Smooth muscle cell (in vitro differentiated cells): ENCODE measurements around the gene RASGRP2. TPM values are rescaled to one million over a fixed set of nuclear protein-coding genes. Genes with fewer than 3 reads are reported as not detected.

ENCODE experiments used
- DNase-seq: peaks from one replicate; lab custom pipeline; 2025; ENCODE audit not compliant: unreplicated experiment; lab: John Stamatoyannopoulos, UW
- H2AFZ ChIP-seq: fragments of 200-600 bp; sonication (generic); 2 replicates; pipeline ENCODE4 v1.6.0; 2016; ENCODE audit warnings: antibody characterized with exemption, low read depth, mild to moderate bottlenecking
- H3F3A ChIP-seq: fragments of 200-600 bp; sonication (generic); 2 replicates; pipeline ENCODE4 v1.6.0; 2017; ENCODE audit warnings: antibody characterized with exemption, low read depth
- H3K27ac ChIP-seq: fragments of 200-600 bp; sonication (generic); 2 replicates; pipeline ENCODE4 v1.5.1; 2016; ENCODE audit warnings: low read depth, mild to moderate bottlenecking
- H3K27me3 ChIP-seq: fragments of 200-600 bp; sonication (generic); 2 replicates; pipeline ENCODE4 v1.6.1; 2016; ENCODE audit warnings: low read depth, mild to moderate bottlenecking
- H3K36me3 ChIP-seq: fragments of 200-600 bp; sonication (generic); 2 replicates; pipeline ENCODE4 v1.5.1; 2016; ENCODE audit warnings: low read depth
- H3K4me1 ChIP-seq: fragments of 200-600 bp; sonication (generic); 2 replicates; pipeline ENCODE4 v1.5.1; 2016; ENCODE audit warnings: low read depth
- H3K4me2 ChIP-seq: fragments of 200-600 bp; sonication (generic); 2 replicates; pipeline ENCODE4 v1.6.0; 2016; ENCODE audit warnings: mild to moderate bottlenecking
- H3K4me3 ChIP-seq: fragments of 200-600 bp; sonication (generic); 2 replicates; pipeline ENCODE4 v1.5.1; 2016; ENCODE audit warnings: mild to moderate bottlenecking
- H3K79me2 ChIP-seq: fragments of 200-600 bp; sonication (generic); 2 replicates; pipeline ENCODE4 v1.6.0; 2016; ENCODE audit warnings: low read depth, mild to moderate bottlenecking
- H3K9ac ChIP-seq: fragments of 200-600 bp; sonication (generic); 2 replicates; pipeline ENCODE4 v1.6.0; 2016; ENCODE audit warnings: low read depth
- H3K9me3 ChIP-seq: fragments of 200-600 bp; sonication (generic); replicated peaks from 2 replicates; pipeline ENCODE4 v1.5.1; 2016; ENCODE audit warnings: low read depth
- H4K20me1 ChIP-seq: fragments of 200-600 bp; sonication (generic); 2 replicates; pipeline ENCODE4 v1.6.0; 2016; ENCODE audit warnings: low read depth
- WGBS: methylation state at CpG from one replicate; pipeline ENCODE4 v1.1.7; 2016; ENCODE audit warnings: low lambda C conversion rate; 5-methylcytosine and 5-hydroxymethylcytosine counted together
- polyA plus RNA-seq: library from polyadenylated mRNA; unstranded; fragments of >200 nt; fragmentation: Nextera tagmentation; extraction: Ambion mirVana; gene quantifications from 2 replicates; pipeline ENCODE4 v1.2.1, GENCODE V29; 2016
- total RNA-seq: library from RNA; depleted of rRNA; stranded (reverse); fragments of >200 nt; gene quantifications from 2 replicates; pipeline ENCODE4 v1.2.3, GENCODE V29; 2014
- TF ChIP-seq, protein P1 (sequence below): fragments of 200-600 bp; sonication (generic); IDR thresholded peaks from 2 replicates; pipeline ENCODE4 v1.5.1; 2017; ENCODE audit warnings: borderline replicate concordance, mild to moderate bottlenecking, antibody characterized with exemption; ENCODE audit not compliant: insufficient read depth, poor library complexity, severe bottlenecking

RASGRP2 gene
- total and polyA plus RNA-seq, 2 experiments from 2014 or later, result 0.78 to 2.9 TPM

DNA sequence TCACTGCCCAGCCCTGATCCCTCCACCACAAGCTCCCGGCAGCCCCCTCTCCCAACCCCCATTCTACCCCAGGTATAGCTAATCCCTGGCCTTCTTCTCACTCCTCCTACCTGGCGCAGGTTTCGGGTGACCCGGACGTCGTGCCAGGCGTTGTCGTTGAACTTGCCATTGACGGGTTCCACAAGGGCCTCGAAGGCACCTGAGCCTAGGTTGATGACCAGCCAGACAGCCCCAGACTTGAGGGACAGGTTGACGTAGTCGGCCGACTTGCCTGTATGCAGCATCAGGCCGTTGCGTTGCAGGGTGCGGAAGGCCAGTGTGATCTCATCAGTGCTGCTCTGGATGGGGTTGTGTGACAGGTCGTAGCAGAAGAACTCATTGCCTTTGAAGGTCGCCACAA is 58.4 kb downstream of the RASGRP2 start:
- H3K9ac ChIP-seq, result no peak overlapping the region

GRCh38 chr11:64684357-64684756 is 59.6 kb downstream of the RASGRP2 start:
- no peaks in the 10 kb centered on the region for H3K9me3 ChIP-seq
- no peaks in the 10 kb centered on the region for H3K79me2 ChIP-seq
- no peak overlapping the region for H3K27ac ChIP-seq
- H3K36me3 ChIP-seq, result no peaks in the 10 kb centered on the region
- H3F3A ChIP-seq, result no peaks in the 10 kb centered on the region
- H3K27me3 ChIP-seq, result peaks cover 5% of the 10 kb centered on the region
- no peak overlapping the region for H3K4me2 ChIP-seq
- H3K4me1 ChIP-seq, result no peaks in the 10 kb centered on the region
- WGBS, result 72% methylated on average over 8 of the region's 8 CpGs
- TF ChIP-seq, protein P1, sequence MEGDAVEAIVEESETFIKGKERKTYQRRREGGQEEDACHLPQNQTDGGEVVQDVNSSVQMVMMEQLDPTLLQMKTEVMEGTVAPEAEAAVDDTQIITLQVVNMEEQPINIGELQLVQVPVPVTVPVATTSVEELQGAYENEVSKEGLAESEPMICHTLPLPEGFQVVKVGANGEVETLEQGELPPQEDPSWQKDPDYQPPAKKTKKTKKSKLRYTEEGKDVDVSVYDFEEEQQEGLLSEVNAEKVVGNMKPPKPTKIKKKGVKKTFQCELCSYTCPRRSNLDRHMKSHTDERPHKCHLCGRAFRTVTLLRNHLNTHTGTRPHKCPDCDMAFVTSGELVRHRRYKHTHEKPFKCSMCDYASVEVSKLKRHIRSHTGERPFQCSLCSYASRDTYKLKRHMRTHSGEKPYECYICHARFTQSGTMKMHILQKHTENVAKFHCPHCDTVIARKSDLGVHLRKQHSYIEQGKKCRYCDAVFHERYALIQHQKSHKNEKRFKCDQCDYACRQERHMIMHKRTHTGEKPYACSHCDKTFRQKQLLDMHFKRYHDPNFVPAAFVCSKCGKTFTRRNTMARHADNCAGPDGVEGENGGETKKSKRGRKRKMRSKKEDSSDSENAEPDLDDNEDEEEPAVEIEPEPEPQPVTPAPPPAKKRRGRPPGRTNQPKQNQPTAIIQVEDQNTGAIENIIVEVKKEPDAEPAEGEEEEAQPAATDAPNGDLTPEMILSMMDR, result no peak
- no peak overlapping the region for H3K9ac ChIP-seq
- no peak overlapping the region for H3K4me3 ChIP-seq
- H2AFZ ChIP-seq, result no peak overlapping the region
- H4K20me1 ChIP-seq, result no peaks in the 10 kb centered on the region
- DNase-seq, result no peak

More for the DNA sequence above, 58.4 kb downstream of the RASGRP2 start:
- DNase-seq, result no peak
- H3K4me3 ChIP-seq, result no peak overlapping the region
- no peaks in the 10 kb centered on the region for H3K36me3 ChIP-seq
- no peak overlapping the region for H3K27ac ChIP-seq
- TF ChIP-seq, protein P1, result no peak
- no peaks in the 10 kb centered on the region for H4K20me1 ChIP-seq
- H3F3A ChIP-seq, result no peaks in the 10 kb centered on the region
- no peaks in the 10 kb centered on the region for H3K79me2 ChIP-seq
- H3K4me2 ChIP-seq, result no peak overlapping the region
- H3K9me3 ChIP-seq, result no peaks in the 10 kb centered on the region
- peaks cover 5% of the 10 kb centered on the region for H3K27me3 ChIP-seq
- no peaks in the 10 kb centered on the region for H3K4me1 ChIP-seq
- no peak overlapping the region for H2AFZ ChIP-seq
- WGBS, result 92% methylated on average over 18 of the region's 18 CpGs

DNA sequence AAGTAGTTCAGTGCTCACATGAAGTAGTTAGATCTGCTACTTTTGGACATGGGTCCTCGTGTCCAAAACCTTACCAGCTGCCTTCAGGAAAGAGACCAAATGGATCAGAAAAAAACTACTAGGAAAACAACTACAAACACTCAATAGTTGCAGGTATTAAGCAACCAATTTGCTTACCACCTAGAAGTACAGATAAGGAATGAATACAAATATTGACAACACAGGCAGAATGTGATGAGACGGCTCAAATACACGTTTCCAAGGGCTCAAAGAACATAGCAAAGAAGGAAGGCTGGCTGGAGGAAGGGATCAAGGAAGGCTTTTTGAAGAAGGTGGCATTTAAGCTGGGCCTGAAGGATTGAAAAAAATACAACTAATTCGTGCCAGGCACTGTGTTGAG is 62.8 kb downstream of the RASGRP2 start:
- H3K4me3 ChIP-seq, result no peak overlapping the region
- no peak overlapping the region for H3K4me2 ChIP-seq
- peaks cover 5% of the 10 kb centered on the region for H3K27me3 ChIP-seq
- H3K27ac ChIP-seq, result no peak overlapping the region
- H2AFZ ChIP-seq, result no peak overlapping the region
- no peak overlapping the region for H3K9ac ChIP-seq
- H3K9me3 ChIP-seq, result no peaks in the 10 kb centered on the region
- H3K79me2 ChIP-seq, result no peaks in the 10 kb centered on the region
- H3F3A ChIP-seq, result peaks cover 1% of the 10 kb centered on the region
- H3K36me3 ChIP-seq, result no peaks in the 10 kb centered on the region
- WGBS, result 75% methylated on average over 4 of the region's 4 CpGs
- no peak for DNase-seq
- no peaks in the 10 kb centered on the region for H4K20me1 ChIP-seq
- TF ChIP-seq, protein P1, result no peak
- H3K4me1 ChIP-seq, result peaks cover 4% of the 10 kb centered on the region

- H3K9ac ChIP-seq, result no peak overlapping the region
- no peak overlapping the region for H3K4me3 ChIP-seq
- H3K9me3 ChIP-seq, result no peaks in the 10 kb centered on the region
- peaks cover 9% of the 10 kb centered on the region for H3K4me1 ChIP-seq
- H3F3A ChIP-seq, result peaks cover 6% of the 10 kb centered on the region
- TF ChIP-seq, protein P1, result no peak
- H3K27ac ChIP-seq, result no peak overlapping the region
- H3K79me2 ChIP-seq, result no peaks in the 10 kb centered on the region
- H4K20me1 ChIP-seq, result no peaks in the 10 kb centered on the region
- WGBS, result 43% methylated on average over 2 of the region's 2 CpGs
- DNase-seq, result no peak
- peaks cover 3% of the 10 kb centered on the region for H3K27me3 ChIP-seq
- H3K4me2 ChIP-seq, result no peak overlapping the region
- H2AFZ ChIP-seq, result no peak overlapping the region
- H3K36me3 ChIP-seq, result no peaks in the 10 kb centered on the region
Measured at GRCh38 chr11:64679846-64680245, 64.1 kb downstream of the RASGRP2 start.
